NOMO-1 treated with dmso at 0.1 percent for 144 hours (cell line): Measurements from ENCODE around the gene POLDIP2.
"Not testable (repeated sequence)": the region's sequence is repeated elsewhere in the genome, so short reads cannot be mapped to it uniquely, and the experiment has no call there.

ENCODE experiments used
- DNase-seq: peaks from one replicate; lab custom pipeline; 2025; ENCODE audit not compliant: unreplicated experiment; lab: John Stamatoyannopoulos, UW

The POLDIP2 gene

DNA sequence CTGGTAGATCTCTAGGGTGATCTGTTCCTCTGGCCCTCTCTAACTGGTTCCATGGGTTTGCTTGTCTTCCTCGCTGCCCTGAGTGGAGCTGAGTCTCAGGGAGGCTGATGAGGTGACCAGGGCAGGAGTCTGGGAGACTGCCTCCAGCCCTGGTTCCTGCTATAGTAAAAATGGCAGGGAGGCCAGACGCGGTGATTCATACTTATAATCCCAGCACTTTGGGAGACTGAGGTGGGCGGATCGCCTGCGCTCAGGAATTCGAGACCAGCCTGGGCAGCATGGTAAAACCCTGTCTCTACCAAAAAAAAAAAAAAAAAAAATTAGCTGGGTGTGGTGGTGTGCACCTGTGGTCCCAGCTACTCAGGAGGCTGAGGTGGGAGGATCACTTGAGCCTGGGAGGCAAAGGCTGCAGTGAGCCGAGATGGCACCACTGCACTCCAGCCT is 18.5 kb downstream of the POLDIP2 start:
- not testable (repeated sequence) for DNase-seq

- DNase-seq, result no peak
Measured at GRCh38 chr17:28338056-28338768, 19.1 kb downstream of the POLDIP2 start.

DNA sequence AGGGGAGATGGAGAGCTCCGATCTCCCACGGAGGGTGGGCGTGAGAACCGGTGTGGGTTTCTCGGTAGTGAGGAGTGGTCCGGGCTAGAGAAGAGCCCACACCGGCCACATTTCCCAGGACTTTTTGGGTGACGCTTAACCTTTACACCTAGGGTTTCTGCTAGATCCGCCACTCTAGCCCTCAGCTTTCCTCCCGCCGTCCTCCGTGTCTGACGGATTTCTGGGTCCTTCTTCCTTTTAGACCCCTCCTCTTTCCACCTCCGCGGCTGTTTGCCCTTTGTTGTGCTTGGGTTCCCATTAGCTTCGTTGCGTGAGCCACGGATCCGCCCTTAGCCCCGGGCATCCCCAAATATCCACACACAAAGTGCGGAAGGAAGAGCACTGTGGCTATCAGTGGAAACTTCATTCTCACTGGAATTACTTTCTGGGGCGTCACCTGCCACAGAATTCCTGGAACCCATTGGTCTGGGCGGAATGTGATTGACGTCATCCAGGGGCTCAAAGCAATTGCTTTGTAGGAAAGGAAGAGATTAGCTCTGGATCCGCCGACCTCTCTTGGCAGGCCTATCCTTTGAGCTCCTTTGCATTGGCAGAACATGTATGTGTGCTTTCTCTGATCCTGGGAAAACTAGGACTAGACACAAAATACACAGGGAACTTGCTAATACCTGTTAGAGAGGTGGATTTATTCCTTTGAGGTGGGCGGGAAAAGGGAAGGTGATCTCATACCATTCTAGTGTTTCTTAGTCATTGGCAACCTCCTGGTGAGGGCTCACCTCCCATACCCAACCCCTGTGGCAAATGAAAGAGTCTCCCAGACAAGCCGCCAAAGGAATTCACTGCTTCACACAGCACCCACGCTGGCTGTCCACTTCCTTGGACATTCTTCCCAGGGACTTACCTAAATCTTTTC is 21.1 kb downstream of the POLDIP2 start:
- DNase-seq, result no peak

GRCh38 chr17:28335201-28335958 is 21.9 kb downstream of the POLDIP2 start, which contains the start of the genes IFT20 and TNFAIP1:
IFT20 (minus strand) TSS chr17:28335472; CDS start chr17:28331985, 3,487 bp downstream.
TNFAIP1 (plus strand) TSS chr17:28335761; CDS start chr17:28339522, 3,761 bp downstream.
- DNase-seq, result peak; percentile 99

GRCh38 chr17:28334666-28335200 is 22.6 kb downstream of the POLDIP2 start:
- DNase-seq, result no peak

DNA sequence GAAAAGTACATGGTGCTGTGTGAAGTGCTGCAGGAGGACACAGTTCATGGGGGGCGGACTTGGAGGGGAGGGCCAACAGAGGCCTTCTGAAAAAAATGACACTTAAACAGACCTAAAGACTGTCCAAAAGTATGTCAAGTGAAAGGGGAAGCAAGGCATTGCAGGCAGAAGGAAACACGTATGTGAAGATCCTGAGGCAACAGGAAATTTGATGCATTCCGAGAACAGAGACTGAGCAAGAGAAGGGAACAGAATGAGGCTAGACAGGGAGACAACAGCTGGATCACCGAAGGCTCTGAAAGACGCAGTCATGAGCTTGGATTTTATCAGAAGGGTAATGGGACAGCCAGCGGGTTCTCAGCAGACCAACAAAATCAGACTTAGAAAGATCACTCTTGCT is 23.2 kb downstream of the POLDIP2 start:
- peak; percentile 10 for DNase-seq

GRCh38 chr17:28333083-28333746 is 24.1 kb downstream of the POLDIP2 start:
- no peak for DNase-seq

DNA sequence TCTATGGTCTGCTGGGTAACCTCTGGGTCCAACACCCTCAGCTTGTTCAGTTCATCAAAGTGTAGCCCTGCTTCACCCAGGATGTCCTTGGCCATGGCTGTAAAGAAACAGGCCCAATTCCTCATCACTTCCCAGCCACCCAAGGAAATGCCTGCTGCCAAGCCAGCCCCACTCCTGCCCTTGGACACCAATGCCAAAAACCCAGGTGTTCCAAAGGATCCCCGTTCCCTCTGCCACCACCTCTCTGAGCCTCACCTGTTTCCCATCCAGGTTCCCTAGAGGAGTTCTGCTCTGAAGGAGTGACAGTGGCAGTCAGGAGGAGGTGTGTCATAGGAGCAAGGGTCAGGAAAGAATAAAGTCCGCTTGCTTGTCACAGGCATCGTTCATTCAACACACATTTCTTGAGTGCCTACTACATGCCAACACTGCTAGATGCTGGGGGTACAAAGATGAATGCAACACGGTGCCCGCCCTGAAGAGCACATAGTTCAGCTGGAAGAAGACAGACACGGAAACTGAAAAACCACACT is 25.4 kb downstream of the POLDIP2 start:
- DNase-seq, result no peak

GRCh38 chr17:28330671-28331070 is 26.7 kb downstream of the POLDIP2 start:
- no peak for DNase-seq

DNA sequence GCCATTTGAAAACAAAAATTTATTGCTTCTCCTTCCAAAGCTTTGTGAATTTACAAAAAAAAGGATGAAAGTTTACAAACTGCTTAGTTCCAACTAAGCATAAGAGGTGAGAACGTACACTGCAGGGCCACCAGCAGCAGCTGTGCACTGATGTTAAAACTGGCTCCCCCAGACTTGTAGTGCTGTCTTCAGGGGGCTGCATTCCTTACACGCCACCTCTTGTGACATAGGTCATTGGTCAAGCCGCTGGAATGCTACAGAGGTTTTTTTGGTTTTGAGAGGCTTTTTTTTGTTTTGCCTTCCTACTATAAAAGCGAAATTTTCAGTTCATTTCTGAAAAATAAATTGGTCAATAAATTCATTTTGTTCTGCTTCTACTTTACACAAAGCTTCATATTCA is 29.0 kb downstream of the POLDIP2 start:
- no peak for DNase-seq

GRCh38 chr17:28327709-28328108 is 29.6 kb downstream of the POLDIP2 start:
- no peak for DNase-seq

DNA sequence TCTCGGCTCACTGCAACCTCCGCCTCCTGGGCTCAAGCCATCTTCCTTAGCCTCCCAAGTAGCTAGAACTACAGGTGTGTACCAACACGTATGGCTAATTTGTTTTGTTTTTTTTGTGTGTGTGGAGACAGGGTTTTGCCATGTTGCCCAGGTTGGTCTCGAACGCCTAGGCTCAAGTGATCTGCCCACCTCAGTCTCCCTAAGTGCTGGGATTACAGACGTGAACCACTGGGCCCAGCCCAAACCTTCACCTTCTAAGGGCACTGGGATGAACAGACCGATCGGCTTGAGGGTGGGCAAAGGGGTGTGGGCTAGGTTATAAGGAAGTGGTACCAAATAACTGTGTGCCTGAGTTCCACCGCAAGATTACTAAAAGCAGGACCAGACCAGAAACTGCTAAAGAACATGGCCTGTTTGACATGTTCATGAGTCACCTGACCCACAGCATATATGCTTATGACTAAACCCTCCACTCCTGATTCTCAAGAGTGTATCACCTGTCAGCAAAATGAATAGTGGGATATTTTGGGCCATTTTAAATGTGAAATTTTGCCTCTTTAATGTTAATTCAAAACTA is 30.2 kb downstream of the POLDIP2 start:
- no peak for DNase-seq

- no peak for DNase-seq
Measured at GRCh38 chr17:28326114-28326513, 31.2 kb downstream of the POLDIP2 start.

- no peak for DNase-seq
Measured at GRCh38 chr17:28325211-28325610, 32.1 kb downstream of the POLDIP2 start.

- no peak for DNase-seq
Measured at GRCh38 chr17:28324781-28325180, 32.5 kb downstream of the POLDIP2 start.

DNA sequence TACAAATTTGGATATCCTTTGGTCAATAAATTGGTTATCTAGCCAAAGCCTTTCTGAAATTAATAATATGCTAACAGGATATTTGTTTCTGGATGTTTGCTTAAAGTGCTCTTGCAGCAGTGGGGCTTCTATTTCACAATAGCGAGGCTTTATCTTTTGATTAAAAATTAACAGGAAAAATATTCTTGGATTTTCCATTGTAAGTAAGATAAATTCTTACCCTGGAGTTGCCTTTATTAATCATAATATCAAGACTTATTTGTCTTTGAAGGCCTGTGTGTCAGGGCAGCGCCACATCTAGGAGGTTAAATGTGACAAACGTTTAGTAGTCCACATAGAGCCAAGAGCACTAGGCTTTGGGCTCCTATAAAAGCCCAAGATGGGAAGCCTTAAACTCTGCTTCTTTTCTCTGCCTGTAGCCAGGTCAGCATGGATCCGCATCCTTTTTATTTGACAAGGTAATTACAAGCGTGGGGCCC is 33.0 kb downstream of the POLDIP2 start:
- no peak for DNase-seq

DNA sequence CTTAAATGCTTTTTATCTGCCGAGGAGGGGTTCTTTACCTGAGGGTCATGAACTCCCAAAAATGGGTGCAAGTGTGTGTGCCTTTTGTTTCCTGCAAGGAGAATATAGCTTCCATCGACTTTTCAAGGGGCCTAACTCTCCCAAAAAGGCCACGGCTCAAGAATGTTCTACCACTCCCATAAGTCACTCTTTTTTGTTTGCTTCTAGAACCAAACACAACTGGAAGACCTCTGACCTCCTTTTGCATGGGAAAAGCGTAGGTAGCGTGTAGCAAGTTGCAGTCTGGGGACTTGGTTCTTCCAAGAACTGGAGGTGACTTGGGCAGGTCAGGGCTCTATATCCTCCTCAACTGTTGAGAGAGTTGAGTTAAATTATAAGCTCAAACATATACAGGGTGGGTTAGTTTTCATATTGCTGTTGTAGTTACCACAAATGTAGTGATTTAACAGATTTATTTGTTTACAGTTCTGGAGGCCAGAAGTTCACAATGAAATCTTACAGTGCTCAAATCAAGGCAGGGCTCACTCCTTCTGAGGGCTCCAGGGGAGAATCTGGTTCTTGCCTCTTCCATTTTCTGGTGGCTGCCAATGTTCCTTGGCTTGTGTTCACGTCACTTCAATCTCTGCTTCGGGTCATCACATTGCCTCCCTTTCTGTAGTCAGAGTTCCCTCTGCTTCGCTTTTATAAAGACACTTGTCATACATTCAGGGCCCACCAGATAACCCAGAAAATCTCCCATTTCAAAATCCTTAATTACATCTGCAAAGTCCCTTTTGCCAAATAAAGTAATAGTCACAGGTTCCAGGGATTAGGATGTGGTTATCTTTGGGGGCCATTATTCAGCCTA is 36.9 kb downstream of the POLDIP2 start:
- no peak for DNase-seq

DNA sequence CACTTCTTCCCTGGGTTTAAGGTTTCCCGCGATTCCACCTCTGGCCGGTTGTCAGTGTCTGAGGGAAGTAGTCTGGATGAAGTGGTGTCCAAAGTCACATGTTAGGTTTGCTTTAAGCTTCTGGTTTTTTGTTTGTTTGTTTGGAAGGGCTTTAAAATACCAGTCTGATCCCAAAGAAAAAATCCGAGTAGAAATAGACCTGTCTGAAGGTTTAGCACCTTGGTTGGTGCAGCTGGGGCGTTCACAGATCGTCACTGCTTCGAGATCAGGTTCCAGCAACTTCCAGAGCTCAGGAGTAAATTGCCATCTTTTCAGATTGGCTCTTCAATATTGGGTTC is 37.8 kb downstream of the POLDIP2 start:
- no peak for DNase-seq
